ENCODE data around the gene BANF1. TPM values are rescaled to one million over a fixed set of nuclear protein-coding genes. Genes with fewer than 3 reads are reported as not detected.
"Not testable (repeated sequence)": the region's sequence is repeated elsewhere in the genome, so short reads cannot be mapped to it uniquely, and the experiment has no call there.

Gene BANF1
- total and polyA plus RNA-seq, 4 donors, result 17.7 to 315 (median 159) TPM

- WGBS, 2 donors, result 77 to 81% methylated on average over 8 of the region's 8 CpGs
- Histone ChIP-seq H3K9me3 (ENCODE audit: control insufficient read depth in 4 of 4, insufficient read depth in 3 of 4, low read length in 3 of 4) (no peaks in the 10 kb centered on the region), H3K4me3 (no peak overlapping the region), H3K9ac (ENCODE audit: insufficient read depth in 1 of 2, low read length in 2 of 2) (no peak overlapping the region), H3K4me1 (ENCODE audit: control insufficient read depth in 5 of 5, insufficient read depth in 5 of 5, low read length in 5 of 5) (peaks cover 0 to 5% (median 0%) of the 10 kb centered on the region in 5 donors), H3K27ac (ENCODE audit: low read depth in 1 of 2, low read length in 1 of 2) (no peak overlapping the region), H3K27me3 (ENCODE audit: control insufficient read depth in 3 of 3, insufficient read depth in 3 of 3, low read length in 2 of 3) (peaks cover 0 to 5% (median 0%) of the 10 kb centered on the region in 3 donors), H3K36me3 (ENCODE audit: control insufficient read depth in 4 of 4, insufficient read depth in 4 of 4, low read length in 4 of 4) (no peaks in the 10 kb centered on the region)
- ATAC-seq (ENCODE audit: insufficient read depth, low FRiP score) (no peak), DNase-seq (no peak)
- no peak for TF ChIP-seq CTCF (IDR thresholded peaks at IDR 0.05; ENCODE audit: control extremely low read depth, extremely low read depth)
These were observed 17.9 kb downstream of the BANF1 start for GRCh38 chr11:66020212-66020611.

GRCh38 chr11:66020618-66021357 is 18.5 kb downstream of the BANF1 start:
- Histone ChIP-seq H3K9ac (ENCODE audit: insufficient read depth in 1 of 2, low read length in 2 of 2) (no peak overlapping the region), H3K4me1 (ENCODE audit: control insufficient read depth in 5 of 5, insufficient read depth in 5 of 5, low read length in 5 of 5) (peaks cover 0 to 5% (median 0%) of the 10 kb centered on the region in 5 donors), H3K9me3 (ENCODE audit: control insufficient read depth in 4 of 4, insufficient read depth in 3 of 4, low read length in 3 of 4) (no peaks in the 10 kb centered on the region), H3K27ac (ENCODE audit: low read depth in 1 of 2, low read length in 1 of 2) (no peak overlapping the region), H3K4me3 (no peak overlapping the region), H3K36me3 (ENCODE audit: control insufficient read depth in 4 of 4, insufficient read depth in 4 of 4, low read length in 4 of 4) (no peaks in the 10 kb centered on the region), H3K27me3 (ENCODE audit: control insufficient read depth in 3 of 3, insufficient read depth in 3 of 3, low read length in 2 of 3) (peaks cover 0 to 5% (median 0%) of the 10 kb centered on the region in 3 donors)
- WGBS, 2 donors, result 72 to 77% methylated on average over 24 to 25 of the region's 25 CpGs
- ATAC-seq (ENCODE audit: insufficient read depth, low FRiP score) (peak; percentile 24), DNase-seq (no peak)
- no peak for TF ChIP-seq CTCF (IDR thresholded peaks at IDR 0.05; ENCODE audit: control extremely low read depth, extremely low read depth)

- DNase-seq (peak; percentile 46 to 63 (median 58)), ATAC-seq (ENCODE audit: insufficient read depth, low FRiP score) (peak; percentile 87)
- Histone ChIP-seq H3K4me3 (no peak overlapping the region), H3K27me3 (ENCODE audit: control insufficient read depth in 3 of 3, insufficient read depth in 3 of 3, low read length in 2 of 3) (peaks cover 0 to 5% (median 0%) of the 10 kb centered on the region in 3 donors), H3K36me3 (ENCODE audit: control insufficient read depth in 4 of 4, insufficient read depth in 4 of 4, low read length in 4 of 4) (no peaks in the 10 kb centered on the region), H3K27ac (ENCODE audit: low read depth in 1 of 2, low read length in 1 of 2) (no peak overlapping the region), H3K4me1 (ENCODE audit: control insufficient read depth in 5 of 5, insufficient read depth in 5 of 5, low read length in 5 of 5) (peaks cover 0 to 5% (median 0%) of the 10 kb centered on the region in 5 donors), H3K9ac (ENCODE audit: insufficient read depth in 1 of 2, low read length in 2 of 2) (peak overlapping the region in 1 of 2 donors; percentile 23), H3K9me3 (ENCODE audit: control insufficient read depth in 4 of 4, insufficient read depth in 3 of 4, low read length in 3 of 4) (no peaks in the 10 kb centered on the region)
- TF ChIP-seq CTCF (IDR thresholded peaks at IDR 0.05; ENCODE audit: control extremely low read depth, extremely low read depth), result peak; percentile 84
- 20% methylated on average over 46 of the region's 46 CpGs for WGBS, 2 donors
These were observed 20.3 kb downstream of the BANF1 start for GRCh38 chr11:66022401-66023185.

GRCh38 chr11:66023186-66023440 is 20.8 kb downstream of the BANF1 start:
- ATAC-seq (ENCODE audit: insufficient read depth, low FRiP score); H3K27ac ChIP-seq (ENCODE audit: low read depth in 1 of 2, low read length in 1 of 2); H3K9me3 ChIP-seq (ENCODE audit: control insufficient read depth in 4 of 4, insufficient read depth in 3 of 4, low read length in 3 of 4); H3K4me1 ChIP-seq (ENCODE audit: control insufficient read depth in 5 of 5, insufficient read depth in 5 of 5, low read length in 5 of 5); H3K4me3 ChIP-seq; H3K36me3 ChIP-seq (ENCODE audit: control insufficient read depth in 4 of 4, insufficient read depth in 4 of 4, low read length in 4 of 4); DNase-seq; H3K27me3 ChIP-seq (ENCODE audit: control insufficient read depth in 3 of 3, insufficient read depth in 3 of 3, low read length in 2 of 3); H3K9ac ChIP-seq (ENCODE audit: insufficient read depth in 1 of 2, low read length in 2 of 2): not testable (repeated sequence)
- 68 to 96% methylated on average over 5 of the region's 5 CpGs for WGBS, 2 donors

Measured in lung (tissue), 12 donors.